K562 (cell line): Measurements from ENCODE around the gene NDOR1. TPM values are rescaled to one million over a fixed set of nuclear protein-coding genes. Genes with fewer than 3 reads are reported as not detected.

Experiments used
- FIP1L1 ChIP-seq: fragments of 200-400 bp; formaldehyde crosslinking; IDR thresholded peaks from 2 replicates; pipeline ENCODE4 v1.6.1; 2018; ENCODE audit warnings: mild to moderate bottlenecking, low read depth, low read length; ENCODE audit not compliant: poor library complexity, severe bottlenecking
- HIVEP1 ChIP-seq: fragments of 250-450 bp; sonication (Bioruptor Pico); IDR thresholded peaks from 2 replicates; pipeline ENCODE4 v1.4.0; 2020; ENCODE audit warnings: mild to moderate bottlenecking
- NR3C1 ChIP-seq: sonication (generic); formaldehyde crosslinking; IDR thresholded peaks from 2 replicates; pipeline ENCODE4 v1.8.1; 2022; ENCODE audit warnings: missing genetic modification reagents
- RFX1 ChIP-seq: fragments of 450-650 bp; IDR thresholded peaks from 2 replicates; pipeline ENCODE4 v1.6.1; 2016; ENCODE audit warnings: mild to moderate bottlenecking, moderate library complexity
- SIX5 ChIP-seq, 2 experiments: IDR thresholded peaks; 2 replicates each; pipeline ENCODE4 v1.6.1; 2011; ENCODE audit warnings: low read length in 2 of 2, borderline replicate concordance in 1 of 2, low read depth in 1 of 2, mild to moderate bottlenecking in 1 of 2, moderate library complexity in 1 of 2; ENCODE audit not compliant: insufficient read depth in 1 of 2
- ZFX ChIP-seq: sonication (generic); formaldehyde crosslinking; IDR thresholded peaks from 2 replicates; pipeline ENCODE4 v1.8.0; 2022; ENCODE audit warnings: mild to moderate bottlenecking, missing genetic modification reagents, moderate library complexity
- ZNF253 ChIP-seq: fragments of 250-450 bp; sonication (Bioruptor Pico); conservative IDR thresholded peaks from 2 replicates; pipeline ENCODE4 v1.6.1; 2021; ENCODE audit warnings: mild to moderate bottlenecking
- ZNF589 ChIP-seq: fragments of 200-800 bp; sonication (Bioruptor generic); IDR thresholded peaks from 2 replicates; pipeline ENCODE4 v1.6.1; 2016; ENCODE audit warnings: low read depth, missing genetic modification characterization, missing compliant biosample characterization
- ZNF699 ChIP-seq: fragments of 250-450 bp; sonication (Bioruptor Pico); IDR thresholded peaks from 2 replicates; pipeline ENCODE4 v1.8.0; 2021; ENCODE audit warnings: mild to moderate bottlenecking, moderate library complexity; ENCODE audit not compliant: insufficient replicate concordance
- polyA plus RNA-seq, 8 experiments: library from polyadenylated mRNA; depleted of rRNA in 4 of 8; stranded (reverse) in 5 of 8; unstranded in 3 of 8; fragments of >200 nt; fragmentation: Nextera tagmentation in 2 of 8; fragmentation: Illumina TruSeq in 1 of 8; extraction: Ambion mirVana in 2 of 8; extraction: Trizol in 1 of 8; gene quantifications; 2 replicates each; pipeline versions ENCODE4 v1.2.1 to v1.2.3, GENCODE V29; 2011 to 2014; ENCODE audit warnings: inconsistent platforms in 1 of 8, missing spikeins in 1 of 8
- total RNA-seq, 7 experiments: library from RNA; depleted of rRNA in 6 of 7; stranded (reverse); fragments of >200 nt in 6 of 7; fragmentation: Illumina TruSeq in 2 of 7; extraction: Trizol in 2 of 7; gene quantifications; 2 replicates each; pipeline versions ENCODE4 v1.2.1 to v1.2.3, GENCODE V29; 2011 to 2021; ENCODE audit warnings: low replicate concordance in 1 of 7
- TF ChIP-seq, protein P1 (sequence below): fragments of 450-650 bp; conservative IDR thresholded peaks from 2 replicates; pipeline ENCODE4 v1.6.1; 2016; ENCODE audit warnings: missing genetic modification characterization, low read depth, mild to moderate bottlenecking, control low read depth, missing compliant biosample characterization
- TF ChIP-seq, protein P2 (sequence below): sonication (generic); formaldehyde crosslinking; IDR thresholded peaks from 2 replicates; pipeline ENCODE4 v1.9.0; 2022; ENCODE audit warnings: mild to moderate bottlenecking, missing genetic modification reagents
- TF ChIP-seq, protein P3 (sequence below): sonication (generic); formaldehyde crosslinking; IDR thresholded peaks from 2 replicates; pipeline ENCODE4 v1.8.0; 2022; ENCODE audit warnings: missing genetic modification reagents, mild to moderate bottlenecking, borderline replicate concordance
- TF ChIP-seq, protein P4 (sequence below): fragments of 450-650 bp; IDR thresholded peaks from 2 replicates; pipeline ENCODE4 v1.7.0; 2016; ENCODE audit warnings: borderline replicate concordance
- TF ChIP-seq, protein P5 (sequence below): fragments of 150-350 bp; conservative IDR thresholded peaks from 2 replicates; pipeline ENCODE4 v1.6.1; 2014; ENCODE audit warnings: low read length
- TF ChIP-seq, protein P6 (sequence below): fragments of 250-450 bp; sonication (Bioruptor Pico); IDR thresholded peaks from 2 replicates; pipeline ENCODE4 v1.8.0; 2021; ENCODE audit warnings: borderline replicate concordance, mild to moderate bottlenecking, moderate library complexity; ENCODE audit not compliant: poor library complexity, severe bottlenecking

Gene NDOR1
- total and polyA plus RNA-seq, 9 of the 15 experiments (the other 6 are each of a cell fraction or from before 2014, with no cell fraction given) = 0.06 to 36.9 (median 6.9) TPM

DNA sequence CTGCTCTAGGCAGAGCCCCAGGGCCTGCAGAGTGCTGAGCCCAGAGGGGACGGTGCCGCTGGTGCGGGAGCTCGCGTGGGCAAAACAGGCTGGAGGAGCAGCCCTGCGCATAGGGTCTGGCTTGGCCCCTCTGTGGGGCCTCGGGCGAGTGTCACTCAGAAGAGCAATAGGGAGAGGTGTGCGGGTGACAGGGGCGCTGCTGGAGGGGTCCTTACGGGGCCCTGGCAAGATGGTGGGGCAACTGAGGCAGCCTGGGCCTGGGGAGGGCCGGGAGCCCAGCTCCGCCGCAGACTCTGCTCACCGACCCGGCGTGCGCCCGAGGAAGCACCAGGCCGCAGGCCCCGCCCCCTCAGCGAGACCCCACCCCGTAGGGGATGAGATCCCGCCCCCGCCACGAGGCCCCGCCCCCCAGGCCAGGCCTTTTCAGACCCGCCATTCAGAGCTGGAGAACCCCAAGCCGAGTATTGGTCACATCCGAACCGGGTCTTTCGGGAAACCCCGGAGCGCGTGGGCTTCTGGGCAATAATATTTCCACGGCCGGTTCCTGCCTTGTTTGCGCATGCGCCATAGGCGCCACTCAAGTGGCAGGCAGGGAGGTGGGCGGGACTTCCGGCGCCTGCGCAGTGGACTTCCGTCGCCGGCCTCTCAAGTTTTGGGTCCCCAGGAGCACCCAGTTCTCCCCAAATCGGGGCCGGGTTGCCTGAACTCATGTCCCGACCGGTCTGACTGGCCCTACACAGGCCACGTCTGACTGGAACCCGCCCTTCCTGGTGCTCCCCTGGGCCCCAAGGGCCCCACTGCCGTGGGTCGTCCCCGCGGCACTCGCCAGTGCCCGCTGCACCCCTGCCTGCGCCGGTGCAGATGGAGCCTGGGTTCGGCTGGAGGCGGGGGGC lies 17.8 kb downstream of the NDOR1 start (continued):
- no peak for TF ChIP-seq ZNF699 (CRISPR knock-in tag)
- TF ChIP-seq, protein P1, sequence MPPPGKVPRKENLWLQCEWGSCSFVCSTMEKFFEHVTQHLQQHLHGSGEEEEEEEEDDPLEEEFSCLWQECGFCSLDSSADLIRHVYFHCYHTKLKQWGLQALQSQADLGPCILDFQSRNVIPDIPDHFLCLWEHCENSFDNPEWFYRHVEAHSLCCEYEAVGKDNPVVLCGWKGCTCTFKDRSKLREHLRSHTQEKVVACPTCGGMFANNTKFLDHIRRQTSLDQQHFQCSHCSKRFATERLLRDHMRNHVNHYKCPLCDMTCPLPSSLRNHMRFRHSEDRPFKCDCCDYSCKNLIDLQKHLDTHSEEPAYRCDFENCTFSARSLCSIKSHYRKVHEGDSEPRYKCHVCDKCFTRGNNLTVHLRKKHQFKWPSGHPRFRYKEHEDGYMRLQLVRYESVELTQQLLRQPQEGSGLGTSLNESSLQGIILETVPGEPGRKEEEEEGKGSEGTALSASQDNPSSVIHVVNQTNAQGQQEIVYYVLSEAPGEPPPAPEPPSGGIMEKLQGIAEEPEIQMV (tag) = no peak
- TF ChIP-seq, protein P2, sequence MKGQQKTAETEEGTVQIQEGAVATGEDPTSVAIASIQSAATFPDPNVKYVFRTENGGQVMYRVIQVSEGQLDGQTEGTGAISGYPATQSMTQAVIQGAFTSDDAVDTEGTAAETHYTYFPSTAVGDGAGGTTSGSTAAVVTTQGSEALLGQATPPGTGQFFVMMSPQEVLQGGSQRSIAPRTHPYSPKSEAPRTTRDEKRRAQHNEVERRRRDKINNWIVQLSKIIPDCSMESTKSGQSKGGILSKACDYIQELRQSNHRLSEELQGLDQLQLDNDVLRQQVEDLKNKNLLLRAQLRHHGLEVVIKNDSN (CRISPR knock-in tag) = no peak
- TF ChIP-seq, protein P3, sequence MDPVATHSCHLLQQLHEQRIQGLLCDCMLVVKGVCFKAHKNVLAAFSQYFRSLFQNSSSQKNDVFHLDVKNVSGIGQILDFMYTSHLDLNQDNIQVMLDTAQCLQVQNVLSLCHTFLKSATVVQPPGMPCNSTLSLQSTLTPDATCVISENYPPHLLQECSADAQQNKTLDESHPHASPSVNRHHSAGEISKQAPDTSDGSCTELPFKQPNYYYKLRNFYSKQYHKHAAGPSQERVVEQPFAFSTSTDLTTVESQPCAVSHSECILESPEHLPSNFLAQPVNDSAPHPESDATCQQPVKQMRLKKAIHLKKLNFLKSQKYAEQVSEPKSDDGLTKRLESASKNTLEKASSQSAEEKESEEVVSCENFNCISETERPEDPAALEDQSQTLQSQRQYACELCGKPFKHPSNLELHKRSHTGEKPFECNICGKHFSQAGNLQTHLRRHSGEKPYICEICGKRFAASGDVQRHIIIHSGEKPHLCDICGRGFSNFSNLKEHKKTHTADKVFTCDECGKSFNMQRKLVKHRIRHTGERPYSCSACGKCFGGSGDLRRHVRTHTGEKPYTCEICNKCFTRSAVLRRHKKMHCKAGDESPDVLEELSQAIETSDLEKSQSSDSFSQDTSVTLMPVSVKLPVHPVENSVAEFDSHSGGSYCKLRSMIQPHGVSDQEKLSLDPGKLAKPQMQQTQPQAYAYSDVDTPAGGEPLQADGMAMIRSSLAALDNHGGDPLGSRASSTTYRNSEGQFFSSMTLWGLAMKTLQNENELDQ (CRISPR knock-in tag) = no peak
- TF ChIP-seq SIX5 (IDR thresholded peaks at IDR 0.05; ENCODE audit: borderline replicate concordance in 1 of 2, insufficient read depth in 1 of 2, low read depth in 1 of 2, low read length in 2 of 2) = no peak
- no peak for TF ChIP-seq RFX1
- TF ChIP-seq, protein P4, sequence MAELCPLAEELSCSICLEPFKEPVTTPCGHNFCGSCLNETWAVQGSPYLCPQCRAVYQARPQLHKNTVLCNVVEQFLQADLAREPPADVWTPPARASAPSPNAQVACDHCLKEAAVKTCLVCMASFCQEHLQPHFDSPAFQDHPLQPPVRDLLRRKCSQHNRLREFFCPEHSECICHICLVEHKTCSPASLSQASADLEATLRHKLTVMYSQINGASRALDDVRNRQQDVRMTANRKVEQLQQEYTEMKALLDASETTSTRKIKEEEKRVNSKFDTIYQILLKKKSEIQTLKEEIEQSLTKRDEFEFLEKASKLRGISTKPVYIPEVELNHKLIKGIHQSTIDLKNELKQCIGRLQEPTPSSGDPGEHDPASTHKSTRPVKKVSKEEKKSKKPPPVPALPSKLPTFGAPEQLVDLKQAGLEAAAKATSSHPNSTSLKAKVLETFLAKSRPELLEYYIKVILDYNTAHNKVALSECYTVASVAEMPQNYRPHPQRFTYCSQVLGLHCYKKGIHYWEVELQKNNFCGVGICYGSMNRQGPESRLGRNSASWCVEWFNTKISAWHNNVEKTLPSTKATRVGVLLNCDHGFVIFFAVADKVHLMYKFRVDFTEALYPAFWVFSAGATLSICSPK = no peak
- no peak for TF ChIP-seq HIVEP1 (CRISPR knock-in tag)
- TF ChIP-seq, protein P5, sequence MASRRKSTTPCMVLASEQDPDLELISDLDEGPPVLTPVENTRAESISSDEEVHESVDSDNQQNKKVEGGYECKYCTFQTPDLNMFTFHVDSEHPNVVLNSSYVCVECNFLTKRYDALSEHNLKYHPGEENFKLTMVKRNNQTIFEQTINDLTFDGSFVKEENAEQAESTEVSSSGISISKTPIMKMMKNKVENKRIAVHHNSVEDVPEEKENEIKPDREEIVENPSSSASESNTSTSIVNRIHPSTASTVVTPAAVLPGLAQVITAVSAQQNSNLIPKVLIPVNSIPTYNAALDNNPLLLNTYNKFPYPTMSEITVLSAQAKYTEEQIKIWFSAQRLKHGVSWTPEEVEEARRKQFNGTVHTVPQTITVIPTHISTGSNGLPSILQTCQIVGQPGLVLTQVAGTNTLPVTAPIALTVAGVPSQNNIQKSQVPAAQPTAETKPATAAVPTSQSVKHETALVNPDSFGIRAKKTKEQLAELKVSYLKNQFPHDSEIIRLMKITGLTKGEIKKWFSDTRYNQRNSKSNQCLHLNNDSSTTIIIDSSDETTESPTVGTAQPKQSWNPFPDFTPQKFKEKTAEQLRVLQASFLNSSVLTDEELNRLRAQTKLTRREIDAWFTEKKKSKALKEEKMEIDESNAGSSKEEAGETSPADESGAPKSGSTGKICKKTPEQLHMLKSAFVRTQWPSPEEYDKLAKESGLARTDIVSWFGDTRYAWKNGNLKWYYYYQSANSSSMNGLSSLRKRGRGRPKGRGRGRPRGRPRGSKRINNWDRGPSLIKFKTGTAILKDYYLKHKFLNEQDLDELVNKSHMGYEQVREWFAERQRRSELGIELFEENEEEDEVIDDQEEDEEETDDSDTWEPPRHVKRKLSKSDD = no peak
- TF ChIP-seq ZFX (CRISPR knock-in tag) = peak; percentile 78
- TF ChIP-seq FIP1L1 = peak; percentile 54
- TF ChIP-seq ZNF253 (CRISPR knock-in tag) = no peak
- TF ChIP-seq, protein P6, sequence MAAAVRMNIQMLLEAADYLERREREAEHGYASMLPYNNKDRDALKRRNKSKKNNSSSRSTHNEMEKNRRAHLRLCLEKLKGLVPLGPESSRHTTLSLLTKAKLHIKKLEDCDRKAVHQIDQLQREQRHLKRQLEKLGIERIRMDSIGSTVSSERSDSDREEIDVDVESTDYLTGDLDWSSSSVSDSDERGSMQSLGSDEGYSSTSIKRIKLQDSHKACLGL (CRISPR knock-in tag) = no peak
- no peak for TF ChIP-seq ZNF589
- no peak for TF ChIP-seq NR3C1
